Measurements from ENCODE around the gene CLSTN2.

Gene CLSTN2

GRCh38 chr3:140373234-140373633 lies 438.2 kb downstream of the CLSTN2 start:
- no peaks in the 10 kb centered on the region for H3K36me3 ChIP-seq (ENCODE audit: control insufficient read depth, low read length)
- H3K9me3 ChIP-seq (ENCODE audit: control insufficient read depth, insufficient read depth, low read length) = no peaks in the 10 kb centered on the region
- H3K27ac ChIP-seq (ENCODE audit: low read depth, low read length) = no peak overlapping the region
- H3K4me3 ChIP-seq (ENCODE audit: low read length) = no peak overlapping the region
- no peaks in the 10 kb centered on the region for H3K9me2 ChIP-seq (replicated peaks; ENCODE audit: control insufficient read depth, low read length)
- no peaks in the 10 kb centered on the region for H3K4me1 ChIP-seq (ENCODE audit: control insufficient read depth, low read length)
- no peak overlapping the region for H3K4me2 ChIP-seq (ENCODE audit: low read length)
- peaks cover 2% of the 10 kb centered on the region; the same call in 1 of the 2 replicates for H3K27me3 ChIP-seq (ENCODE audit: control insufficient read depth, low read length)
- no peaks in the 10 kb centered on the region for H3F3A ChIP-seq (ENCODE audit: control insufficient read depth, insufficient read depth)
- TF ChIP-seq CTCF (IDR thresholded peaks at IDR 0.05; ENCODE audit: low read depth, low read length, poor library complexity, severe bottlenecking) = no peak
- H4K20me1 ChIP-seq (ENCODE audit: control insufficient read depth, insufficient read depth, low read depth, low read length) = no peaks in the 10 kb centered on the region
- H3K79me2 ChIP-seq (ENCODE audit: control insufficient read depth, low read length) = no peaks in the 10 kb centered on the region

GRCh38 chr3:140375002-140375401 lies 440.0 kb downstream of the CLSTN2 start:
- H3K4me2 ChIP-seq (ENCODE audit: low read length) = no peak overlapping the region
- H3K79me2 ChIP-seq (ENCODE audit: control insufficient read depth, low read length) = no peaks in the 10 kb centered on the region
- peaks cover 2% of the 10 kb centered on the region; the same call in 1 of the 2 replicates for H3K27me3 ChIP-seq (ENCODE audit: control insufficient read depth, low read length)
- no peak for TF ChIP-seq CTCF (IDR thresholded peaks at IDR 0.05; ENCODE audit: low read depth, low read length, poor library complexity, severe bottlenecking)
- H3K4me1 ChIP-seq (ENCODE audit: control insufficient read depth, low read length) = no peaks in the 10 kb centered on the region
- H4K20me1 ChIP-seq (ENCODE audit: control insufficient read depth, insufficient read depth, low read depth, low read length) = no peaks in the 10 kb centered on the region
- no peaks in the 10 kb centered on the region for H3K36me3 ChIP-seq (ENCODE audit: control insufficient read depth, low read length)
- no peaks in the 10 kb centered on the region for H3F3A ChIP-seq (ENCODE audit: control insufficient read depth, insufficient read depth)
- H3K9me3 ChIP-seq (ENCODE audit: control insufficient read depth, insufficient read depth, low read length) = no peaks in the 10 kb centered on the region
- no peak overlapping the region for H3K4me3 ChIP-seq (ENCODE audit: low read length)
- no peaks in the 10 kb centered on the region for H3K9me2 ChIP-seq (replicated peaks; ENCODE audit: control insufficient read depth, low read length)
- no peak overlapping the region for H3K27ac ChIP-seq (ENCODE audit: low read depth, low read length)

GRCh38 chr3:140376136-140376889 lies 441.3 kb downstream of the CLSTN2 start:
- Histone ChIP-seq H3F3A (ENCODE audit: control insufficient read depth, insufficient read depth) (no peaks in the 10 kb centered on the region), H3K4me2 (ENCODE audit: low read length) (no peak overlapping the region), H3K79me2 (ENCODE audit: control insufficient read depth, low read length) (no peaks in the 10 kb centered on the region), H3K27ac (ENCODE audit: low read depth, low read length) (no peak overlapping the region), H3K9me2 (replicated peaks; ENCODE audit: control insufficient read depth, low read length) (no peaks in the 10 kb centered on the region), H3K36me3 (ENCODE audit: control insufficient read depth, low read length) (no peaks in the 10 kb centered on the region), H4K20me1 (ENCODE audit: control insufficient read depth, insufficient read depth, low read depth, low read length) (no peaks in the 10 kb centered on the region), H3K4me3 (ENCODE audit: low read length) (no peak overlapping the region), H3K9me3 (ENCODE audit: control insufficient read depth, insufficient read depth, low read length) (no peaks in the 10 kb centered on the region), H3K27me3 (ENCODE audit: control insufficient read depth, low read length) (peaks cover 2% of the 10 kb centered on the region; the same call in 1 of the 2 replicates), H3K4me1 (ENCODE audit: control insufficient read depth, low read length) (no peaks in the 10 kb centered on the region)
- TF ChIP-seq CTCF (IDR thresholded peaks at IDR 0.05; ENCODE audit: low read depth, low read length, poor library complexity, severe bottlenecking) (no peak), EZH2phosphoT487 (IDR thresholded peaks at IDR 0.05; ENCODE audit: borderline replicate concordance, low read length) (no peak)

Measured in DOHH2 (cell line).